PC-3 (cell line): ENCODE results near the gene RXYLT1.

Experiments used
- CTCF ChIP-seq: fragments of 300-600 bp; sonication (generic); conservative IDR thresholded peaks from 2 replicates; pipeline ENCODE4 v1.5.1; 2017; ENCODE audit warnings: antibody characterized with exemption, low read depth, mild to moderate bottlenecking, low read length
- EZH2 ChIP-seq: fragments of 300-600 bp; sonication (generic); IDR thresholded peaks from one replicate; pipeline ENCODE4 v1.6.1; 2017; ENCODE audit warnings: antibody characterized with exemption, mild to moderate bottlenecking, low read length; ENCODE audit not compliant: unreplicated experiment
- EZH2phosphoT487 ChIP-seq: fragments of 300-600 bp; sonication (generic); IDR thresholded peaks from 2 replicates; pipeline ENCODE4 v1.6.1; 2018; ENCODE audit warnings: mild to moderate bottlenecking, antibody characterized with exemption, low read length, borderline replicate concordance

GRCh38 chr12:63809566-63809965 lies 29.9 kb downstream of the RXYLT1 start:
- TF ChIP-seq CTCF (no peak), EZH2phosphoT487 (no peak), EZH2 (no peak)
